Stimulated activated CD4-positive, alpha-beta T cell treated with anti-CD3 and anti-CD28 coated beads, TNF-alpha, amount 100 ng/mL, for 24 hours (primary cell): ENCODE results near the gene DCBLD1.
"Not testable (repeated sequence)": the region's sequence is repeated elsewhere in the genome, so short reads cannot be mapped to it uniquely, and the experiment has no call there.

ENCODE experiments used
- DNase-seq, 3 experiments: peaks; one replicate each; pipeline ENCODE4 v3.0.0-alpha.2; 2020; ENCODE audit warnings: low read depth in 3 of 3

The DCBLD1 gene

GRCh38 chr6:117482240-117483003 lies at the start of gene DCBLD1:
Gene DCBLD1, plus strand, starts transcription at chr6:117482674. Its CDS starts 108 bp downstream, at chr6:117482782.
- peak in 2 of 3 experiments; percentile 21 to 55 for DNase-seq

GRCh38 chr6:117440706-117441525 lies 41.6 kb upstream of the DCBLD1 start:
- DNase-seq: no peak

GRCh38 chr6:117441824-117442264 lies 40.6 kb upstream of the DCBLD1 start:
- no peak for DNase-seq

- not testable (repeated sequence) for DNase-seq
These were observed 40.2 kb upstream of the DCBLD1 start for GRCh38 chr6:117442313-117442712.

GRCh38 chr6:117444600-117444999 lies 37.9 kb upstream of the DCBLD1 start:
- no peak for DNase-seq

GRCh38 chr6:117446861-117447260 lies 35.6 kb upstream of the DCBLD1 start:
- DNase-seq: no peak

GRCh38 chr6:117448011-117448410 lies 34.5 kb upstream of the DCBLD1 start:
- no peak for DNase-seq

GRCh38 chr6:117448732-117449485 lies 33.6 kb upstream of the DCBLD1 start:
- DNase-seq: no peak

GRCh38 chr6:117449549-117450439 lies 32.7 kb upstream of the DCBLD1 start:
- peak; percentile 14 to 48 (median 22) for DNase-seq

GRCh38 chr6:117451671-117452070 lies 30.8 kb upstream of the DCBLD1 start:
- no peak for DNase-seq

- DNase-seq: no peak
These were observed 26.2 kb upstream of the DCBLD1 start for GRCh38 chr6:117456250-117456649.

- no peak for DNase-seq
These were observed 25.5 kb upstream of the DCBLD1 start for GRCh38 chr6:117456998-117457397.

GRCh38 chr6:117459204-117459944 lies 23.1 kb upstream of the DCBLD1 start:
- no peak for DNase-seq

- DNase-seq: no peak
These were observed 18.5 kb upstream of the DCBLD1 start for GRCh38 chr6:117463762-117464665.

- DNase-seq: no peak
These were observed 17.8 kb upstream of the DCBLD1 start for GRCh38 chr6:117464700-117465099.

- no peak for DNase-seq
These were observed 16.8 kb upstream of the DCBLD1 start for GRCh38 chr6:117465691-117466090.

GRCh38 chr6:117467876-117468275 lies 14.6 kb upstream of the DCBLD1 start:
- no peak for DNase-seq

- DNase-seq: not testable (repeated sequence)
These were observed 13.9 kb upstream of the DCBLD1 start for GRCh38 chr6:117468527-117468926.

- DNase-seq: no peak
These were observed 13.1 kb upstream of the DCBLD1 start for GRCh38 chr6:117469356-117469755.
